ENCODE results near the gene AUTS2.

AUTS2 gene

GRCh38 chr7:70506434-70506833, 908.2 kb downstream of the AUTS2 start:
- DNase-seq (ENCODE audit: low read depth), result no peak
- TF ChIP-seq CTCF (IDR thresholded peaks at IDR 0.05; ENCODE audit: control insufficient read depth, extremely low read depth, insufficient read depth), result no peak
- H3K4me3 ChIP-seq (ENCODE audit: low read depth, low read length), result no peak overlapping the region

GRCh38 chr7:70512144-70512543, 913.9 kb downstream of the AUTS2 start:
- no peak for TF ChIP-seq CTCF (IDR thresholded peaks at IDR 0.05; ENCODE audit: control insufficient read depth, extremely low read depth, insufficient read depth)
- H3K4me3 ChIP-seq (ENCODE audit: low read depth, low read length), result no peak overlapping the region
- no peak for DNase-seq (ENCODE audit: low read depth)

GRCh38 chr7:70512761-70513160, 914.5 kb downstream of the AUTS2 start:
- no peak overlapping the region for H3K4me3 ChIP-seq (ENCODE audit: low read depth, low read length)
- no peak for DNase-seq (ENCODE audit: low read depth)
- TF ChIP-seq CTCF (IDR thresholded peaks at IDR 0.05; ENCODE audit: control insufficient read depth, extremely low read depth, insufficient read depth), result no peak

- no peak for TF ChIP-seq CTCF (IDR thresholded peaks at IDR 0.05; ENCODE audit: control insufficient read depth, extremely low read depth, insufficient read depth)
- no peak overlapping the region for H3K4me3 ChIP-seq (ENCODE audit: low read depth, low read length)
Observed at GRCh38 chr7:70520611-70521010, 922.3 kb downstream of the AUTS2 start.

GRCh38 chr7:70523249-70523988, 925.1 kb downstream of the AUTS2 start:
- no peak for DNase-seq (ENCODE audit: low read depth)
- TF ChIP-seq CTCF (IDR thresholded peaks at IDR 0.05; ENCODE audit: control insufficient read depth, extremely low read depth, insufficient read depth), result no peak
- H3K4me3 ChIP-seq (ENCODE audit: low read depth, low read length), result no peak overlapping the region

More at GRCh38 chr7:70520611-70521010, 922.3 kb downstream of the AUTS2 start:
- DNase-seq (ENCODE audit: low read depth), result no peak

GRCh38 chr7:70523989-70524351, 925.7 kb downstream of the AUTS2 start:
- TF ChIP-seq CTCF (IDR thresholded peaks at IDR 0.05; ENCODE audit: control insufficient read depth, extremely low read depth, insufficient read depth), result no peak
- no peak for DNase-seq (ENCODE audit: low read depth)
- no peak overlapping the region for H3K4me3 ChIP-seq (ENCODE audit: low read depth, low read length)

- DNase-seq (ENCODE audit: low read depth), result no peak
- H3K4me3 ChIP-seq (ENCODE audit: low read depth, low read length), result no peak overlapping the region
- no peak for TF ChIP-seq CTCF (IDR thresholded peaks at IDR 0.05; ENCODE audit: control insufficient read depth, extremely low read depth, insufficient read depth)
Observed at GRCh38 chr7:70525991-70526390, 927.7 kb downstream of the AUTS2 start.

Data from LNCaP clone FGC (cell line).